CD14-positive monocyte (primary cell): ENCODE data around the gene TNS2. TPM values are rescaled to one million over a fixed set of nuclear protein-coding genes. Genes with fewer than 3 reads are reported as not detected.
A peak's percentile ranks its signal among the peaks of the same experiment; 100 is the strongest.

Source experiments
- DNase-seq, 3 donors: peaks; one replicate each; pipeline ENCODE4 v3.0.0-alpha.2; 2011 to 2022
- H2AFZ ChIP-seq: 2 replicates; pipeline ENCODE4 v1.6.0; 2012; ENCODE audit warnings: mild to moderate bottlenecking, low read depth, low read length, inconsistent platforms; ENCODE audit not compliant: insufficient read depth, poor library complexity, severe bottlenecking
- H3K27ac ChIP-seq, 2 donors: 1 replicate in 1 of 2; 2 replicates in 1 of 2; pipeline ENCODE4 v1.5.1; 2012 to 2013; ENCODE audit warnings: low read length in 2 of 2, control low read depth in 1 of 2, inconsistent platforms in 1 of 2, low read depth in 1 of 2, mild to moderate bottlenecking in 1 of 2
- H3K27me3 ChIP-seq, 2 donors: one replicate each; pipeline versions ENCODE4 v1.6.0 to v1.6.1; 2011 to 2013; ENCODE audit warnings: low read length in 2 of 2; ENCODE audit not compliant: control insufficient read depth in 2 of 2, insufficient read depth in 2 of 2
- H3K36me3 ChIP-seq, 2 donors: replicated peaks in 1 of 2; 1 replicate in 1 of 2; 2 replicates in 1 of 2; pipeline versions ENCODE4 v1.5.1 to v1.6.1; 2012 to 2013; ENCODE audit warnings: low read length in 2 of 2, control low read depth in 1 of 2, inconsistent platforms in 1 of 2, mild to moderate bottlenecking in 1 of 2; ENCODE audit not compliant: insufficient read depth in 2 of 2, control insufficient read depth in 1 of 2
- H3K4me1 ChIP-seq, 2 donors: 1 replicate in 1 of 2; 2 replicates in 1 of 2; pipeline versions ENCODE4 v1.5.1 to v1.6.1; 2012 to 2013; ENCODE audit warnings: low read length in 2 of 2, control low read depth in 1 of 2, inconsistent platforms in 1 of 2, mild to moderate bottlenecking in 1 of 2, moderate library complexity in 1 of 2; ENCODE audit not compliant: insufficient read depth in 2 of 2, control insufficient read depth in 1 of 2
- H3K4me2 ChIP-seq: replicated peaks from 2 replicates; pipeline ENCODE3; 2012; ENCODE audit warnings: low read length, moderate library complexity, mild to moderate bottlenecking; ENCODE audit not compliant: poor library complexity, severe bottlenecking; ENCODE audit errors: extremely low read depth
- H3K4me3 ChIP-seq, 3 experiments: fragments of 200-600 bp in 1 of 3; sonication (generic) in 1 of 3; replicated peaks in 1 of 3; 1 replicate in 2 of 3; 2 replicates in 1 of 3; pipeline ENCODE4 v1.5.1; 2011 to 2013; ENCODE audit warnings: low read length in 3 of 3, mild to moderate bottlenecking in 3 of 3, control low read depth in 2 of 3, low read depth in 2 of 3, inconsistent platforms in 1 of 3, moderate library complexity in 1 of 3
- H3K79me2 ChIP-seq: 2 replicates; pipeline ENCODE4 v1.6.0; 2012; ENCODE audit warnings: mild to moderate bottlenecking, control low read depth, inconsistent platforms, low read length, moderate library complexity; ENCODE audit not compliant: insufficient read depth
- H3K9ac ChIP-seq: 2 replicates; pipeline ENCODE4 v1.6.0; 2017; ENCODE audit warnings: low read length, mild to moderate bottlenecking; ENCODE audit not compliant: insufficient read depth, poor library complexity, severe bottlenecking
- H3K9me3 ChIP-seq, 2 donors: replicated peaks in 1 of 2; 1 replicate in 1 of 2; 2 replicates in 1 of 2; pipeline versions ENCODE4 v1.5.1 to v1.6.1; 2012 to 2013; ENCODE audit warnings: low read length in 2 of 2, control low read depth in 1 of 2; ENCODE audit not compliant: control insufficient read depth in 1 of 2, insufficient read depth in 1 of 2
- H4K20me1 ChIP-seq: 2 replicates; pipeline ENCODE4 v1.6.0; 2012; ENCODE audit warnings: mild to moderate bottlenecking, low read length, control low read depth, moderate library complexity; ENCODE audit not compliant: insufficient read depth
- H3K27ac Mint-ChIP-seq, 7 donors: one replicate each; pipeline ENCODE4 v1.8.0; 2020; ENCODE audit warnings: mild to moderate bottlenecking in 7 of 7, mixed read lengths in 7 of 7, moderate library complexity in 6 of 7, inconsistent platforms in 2 of 7
- H3K27me3 Mint-ChIP-seq, 3 donors: one replicate each; pipeline ENCODE4 v1.8.0; 2021 to 2022; ENCODE audit warnings: low read depth in 3 of 3, mild to moderate bottlenecking in 3 of 3, mixed read lengths in 3 of 3, moderate library complexity in 3 of 3, inconsistent platforms in 1 of 3
- H3K36me3 Mint-ChIP-seq, 2 donors: one replicate each; pipeline ENCODE4 v1.8.0; 2020; ENCODE audit warnings: mixed read lengths in 2 of 2, inconsistent platforms in 1 of 2, mild to moderate bottlenecking in 1 of 2
- H3K4me1 Mint-ChIP-seq: one replicate; pipeline ENCODE4 v1.8.0; 2020; ENCODE audit warnings: mild to moderate bottlenecking, mixed read lengths
- H3K4me3 Mint-ChIP-seq, 2 donors: one replicate each; pipeline ENCODE4 v1.8.0; 2020; ENCODE audit warnings: mild to moderate bottlenecking in 2 of 2, mixed read lengths in 2 of 2, moderate library complexity in 1 of 2
- H3K9me3 Mint-ChIP-seq, 7 donors: one replicate each; pipeline ENCODE4 v1.8.0; 2020 to 2022; ENCODE audit warnings: mixed read lengths in 7 of 7, mild to moderate bottlenecking in 6 of 7, moderate library complexity in 6 of 7, inconsistent platforms in 2 of 7
- CTCF ChIP-seq: fragments of 200-600 bp; IDR thresholded peaks from one replicate; pipeline ENCODE4 v1.8.0; 2022; ENCODE audit warnings: antibody characterized with exemption, mild to moderate bottlenecking
- WGBS: methylation state at CpG from one replicate; pipeline ENCODE4 v1.1.5; 2013; ENCODE audit warnings: missing lambda C conversion rate; ENCODE audit not compliant: insufficient coverage; 5-methylcytosine and 5-hydroxymethylcytosine counted together
- intact Hi-C, 2 donors: fragments of 100-400 bp; cut with micrococcal nuclease; formaldehyde crosslinking; loops; one replicate each; pipeline versions ENCODE4 v1.15.0 to v1.15.1; 2023
- polyA plus RNA-seq, 3 donors: library from polyadenylated mRNA; depleted of rRNA in 1 of 3; unstranded in 2 of 3; stranded (reverse) in 1 of 3; fragments of 300-500 nt in 2 of 3; fragments of >200 nt in 1 of 3; fragmentation: Illumina TruSeq in 2 of 3; gene quantifications; 1 replicate in 2 of 3; 2 replicates in 1 of 3; pipeline ENCODE4 v1.2.3, GENCODE V29; 2012 to 2021

The TNS2 gene
- polyA plus RNA-seq, 3 donors = 0.05 to 0.43 (median 0.36) TPM

- peaks cover 75 to 93% of the 10 kb centered on the region in 2 donors for H3K36me3 Mint-ChIP-seq
- Histone ChIP-seq H3K4me1 (peaks cover 15% of the 10 kb centered on the region in 2 donors), H3K27me3 (no peaks in the 10 kb centered on the region), H3K9ac (peak overlapping the region; percentile 4), H3K4me3 (no peak overlapping the region), H4K20me1 (peaks cover 36% of the 10 kb centered on the region), H3K36me3 (peaks cover 85 to 88% of the 10 kb centered on the region in 2 donors), H3K79me2 (no peaks in the 10 kb centered on the region), H3K4me2 (no peak overlapping the region), H2AFZ (no peak overlapping the region), H3K27ac (peak overlapping the region in 1 of 2 donors; percentile 62), H3K9me3 (no peaks in the 10 kb centered on the region)
- no peak overlapping the region for H3K4me3 Mint-ChIP-seq
- peaks cover 20% of the 10 kb centered on the region for H3K4me1 Mint-ChIP-seq
- intact Hi-C loops = no loop called here
- DNase-seq = peak in 2 of 3 donors; percentile 18 to 39
- TF ChIP-seq CTCF = no peak
- H3K27me3 Mint-ChIP-seq = no peaks in the 10 kb centered on the region
- H3K27ac Mint-ChIP-seq = peak overlapping the region in 5 of 7 donors; percentile 65 to 89 (median 83)
- no CpG with 5 or more reads among the region's 8 CpGs for WGBS
- no peaks in the 10 kb centered on the region for H3K9me3 Mint-ChIP-seq
These were observed 15.4 kb upstream of the TNS2 start for GRCh38 chr12:53034459-53034858.

- peaks cover 76 to 94% of the 10 kb centered on the region in 2 donors for H3K36me3 Mint-ChIP-seq
- H3K4me2 ChIP-seq = no peak overlapping the region
- peaks cover 26% of the 10 kb centered on the region for H4K20me1 ChIP-seq
- H2AFZ ChIP-seq = no peak overlapping the region
- H3K4me3 ChIP-seq = no peak overlapping the region
- DNase-seq = no peak
- peaks cover 20% of the 10 kb centered on the region for H3K4me1 Mint-ChIP-seq
- no peak for TF ChIP-seq CTCF
- H3K27ac ChIP-seq = no peak overlapping the region
- H3K9me3 ChIP-seq = no peaks in the 10 kb centered on the region
- no peaks in the 10 kb centered on the region for H3K9me3 Mint-ChIP-seq
- peaks cover 15% of the 10 kb centered on the region in 2 donors for H3K4me1 ChIP-seq
- no peak overlapping the region for H3K27ac Mint-ChIP-seq
- intact Hi-C loops = no loop called here
- H3K36me3 ChIP-seq = peaks cover 82 to 92% of the 10 kb centered on the region in 2 donors
- no peaks in the 10 kb centered on the region for H3K79me2 ChIP-seq
- H3K27me3 Mint-ChIP-seq = no peaks in the 10 kb centered on the region
- no CpG with 5 or more reads among the region's 3 CpGs for WGBS
- no peaks in the 10 kb centered on the region for H3K27me3 ChIP-seq
- no peak overlapping the region for H3K9ac ChIP-seq
- H3K4me3 Mint-ChIP-seq = no peak overlapping the region
These were observed 13.1 kb upstream of the TNS2 start for GRCh38 chr12:53036802-53037201.
